HepG2 (cell line): ENCODE data around the gene LIMS2. TPM values are rescaled to one million over a fixed set of nuclear protein-coding genes. Genes with fewer than 3 reads are reported as not detected.

ENCODE experiments used
- ATAC-seq: fragments of 200-7000 bp; cut with Tn5 transposase; 3 replicates; pipeline ENCODE4 v1.9.1; 2020; ENCODE audit warnings: mild to moderate bottlenecking, moderate library complexity
- BruUV-seq: library from RNA; stranded (reverse); fragments of 400-500 nt; replicated peaks from 2 replicates; lab custom pipeline; 2021; lab: Mats Ljungman, UMichigan
- CTCF ChIA-PET: fragments of 300-600 bp; formaldehyde crosslinking; extraction: SDS; loops from one replicate; lab custom pipeline; 2021; ENCODE audit warnings: low total read pairs, inconsistent platforms, low intra/inter-chr PET ratio; lab: Yijun Ruan, JAX
- POLR2A ChIA-PET: fragments of 350-600 bp; sonication (Branson Sonifier 250); formaldehyde crosslinking; loops from one replicate; lab custom pipeline; 2020; ENCODE audit warnings: antibody characterized with exemption, inconsistent platforms; lab: Yijun Ruan, JAX
- DNase-seq: peaks from one replicate; pipeline ENCODE4 v3.0.0-alpha.2; 2015; ENCODE audit warnings: low spot score
- FAIRE-seq: peaks from 3 replicates; lab custom pipeline; 2011; peaks lifted over from hg19 to GRCh38; lab: Jason Lieb, UNC
- H2AFZ ChIP-seq: one replicate; pipeline ENCODE4 v1.6.1; 2011; ENCODE audit warnings: low read length, inconsistent platforms
- H3K27ac ChIP-seq: fragments of 300-600 bp; 3 replicates; pipeline ENCODE4 v1.8.0; 2011; ENCODE audit warnings: mixed run types, mild to moderate bottlenecking, mixed read lengths, low read length, inconsistent platforms; ENCODE audit not compliant: insufficient read depth; ENCODE audit errors: extremely low read length
- H3K27me3 ChIP-seq, 2 experiments: fragments of 200-600 bp in 1 of 2; 2 replicates in 1 of 2; 3 replicates in 1 of 2; pipeline versions ENCODE4 v1.6.0 to v1.8.0; 2011; ENCODE audit warnings: low read length in 2 of 2, mild to moderate bottlenecking in 2 of 2, moderate library complexity in 2 of 2, inconsistent platforms in 1 of 2; ENCODE audit not compliant: insufficient read depth in 2 of 2, control insufficient read depth in 1 of 2
- H3K36me3 ChIP-seq, 2 experiments: fragments of 200-600 bp in 1 of 2; replicated peaks in 1 of 2; 2 replicates in 1 of 2; 3 replicates in 1 of 2; pipeline versions ENCODE4 v1.5.1 to v1.8.0; 2011; ENCODE audit warnings: low read length in 2 of 2, inconsistent platforms in 1 of 2; ENCODE audit not compliant: insufficient read depth in 2 of 2, control insufficient read depth in 1 of 2
- H3K4me1 ChIP-seq: 2 replicates; pipeline ENCODE4 v1.5.1; 2012; ENCODE audit warnings: low read length, inconsistent platforms; ENCODE audit not compliant: insufficient read depth
- H3K4me2 ChIP-seq: 2 replicates; pipeline ENCODE4 v1.6.0; 2011; ENCODE audit warnings: low read depth, low read length, inconsistent platforms
- H3K4me3 ChIP-seq, 3 experiments: fragments of 200-600 bp in 1 of 3; sonication (generic), shearing (Covaris generic) in 1 of 3; replicated peaks in 1 of 3; 2 replicates each; pipeline ENCODE4 v1.5.1; 2011 to 2016; ENCODE audit warnings: low read length in 3 of 3, inconsistent platforms in 2 of 3, low read depth in 2 of 3, mild to moderate bottlenecking in 2 of 3, control low read depth in 1 of 3, mixed read lengths in 1 of 3; ENCODE audit not compliant: insufficient read depth in 1 of 3
- H3K79me2 ChIP-seq: one replicate; pipeline ENCODE4 v1.6.1; 2011; ENCODE audit warnings: low read length, inconsistent platforms; ENCODE audit not compliant: insufficient read depth
- H3K9ac ChIP-seq: 2 replicates; pipeline ENCODE4 v1.6.0; 2011; ENCODE audit warnings: mild to moderate bottlenecking, low read depth, low read length, inconsistent platforms; ENCODE audit not compliant: insufficient read depth
- H3K9me3 ChIP-seq: 2 replicates; pipeline ENCODE4 v1.5.1; 2012; ENCODE audit warnings: mild to moderate bottlenecking, low read length
- H4K20me1 ChIP-seq: 2 replicates; pipeline ENCODE4 v1.6.0; 2011; ENCODE audit warnings: inconsistent platforms, mild to moderate bottlenecking, low read length, moderate library complexity; ENCODE audit not compliant: insufficient read depth
- SRSF4 ChIP-seq: fragments of 200-400 bp; formaldehyde crosslinking; IDR thresholded peaks from one replicate; pipeline ENCODE4 v1.6.1; 2018; ENCODE audit warnings: mild to moderate bottlenecking, low read depth, low read length, moderate library complexity; ENCODE audit not compliant: poor library complexity, severe bottlenecking
- ZKSCAN8 ChIP-seq: IDR thresholded peaks from 2 replicates; pipeline ENCODE4 v1.6.1; 2016; ENCODE audit warnings: borderline replicate concordance, missing genetic modification reagents, missing compliant biosample characterization
- ZNF12 ChIP-seq: sonication (generic); formaldehyde crosslinking; IDR thresholded peaks from 2 replicates; pipeline ENCODE4 v1.5.0; 2020; ENCODE audit warnings: missing genetic modification reagents
- ZNF720 ChIP-seq: sonication (generic); formaldehyde crosslinking; IDR thresholded peaks from 2 replicates; pipeline ENCODE4 v1.4.0; 2020; ENCODE audit warnings: missing genetic modification reagents
- WGBS: methylation state at CpG from one replicate; pipeline ENCODE4 v1.1.6; 2017; ENCODE audit warnings: low lambda C conversion rate; 5-methylcytosine and 5-hydroxymethylcytosine counted together
- in situ Hi-C: cut with HindIII; loops from 2 replicates; pipeline ENCODE4 v1.10.0; 2017; ENCODE audit warnings: low pct_unique_long_range_greater_than_20kb; ENCODE audit not compliant: extremely low pct_ligation_motif_present
- intact Hi-C: fragments of 100-400 bp; cut with micrococcal nuclease; formaldehyde crosslinking; loops from one replicate; pipeline ENCODE4 v1.10.0; 2022; ENCODE audit not compliant: unreplicated experiment
- polyA plus RNA-seq, 8 experiments: library from polyadenylated mRNA; depleted of rRNA in 3 of 8; stranded (reverse) in 7 of 8; unstranded in 1 of 8; fragments of >200 nt; fragmentation: Illumina TruSeq in 4 of 8; extraction: Trizol in 4 of 8; gene quantifications; 2 replicates each; pipeline versions ENCODE4 v1.2.1 to v1.2.3, GENCODE V29; 2011 to 2016; ENCODE audit warnings: low read depth in 4 of 8, missing spikeins in 1 of 8, mixed read lengths in 1 of 8; ENCODE audit not compliant: insufficient read depth in 1 of 8
- total RNA-seq, 5 experiments: library from RNA; depleted of rRNA; stranded (reverse); fragments of >200 nt; fragmentation: Illumina TruSeq; extraction: Trizol; gene quantifications; 2 replicates each; pipeline ENCODE4 v1.2.3, GENCODE V29; 2016; ENCODE audit warnings: low read depth in 1 of 5
- TF ChIP-seq, protein P1 (sequence below): sonication (generic); formaldehyde crosslinking; IDR thresholded peaks from 2 replicates; pipeline ENCODE4 v1.4.0; 2020; ENCODE audit warnings: mild to moderate bottlenecking, missing genetic modification reagents

Gene LIMS2
- total and polyA plus RNA-seq, 2 of the 13 experiments (the other 11 are each of a cell fraction or from before 2014, with no cell fraction given) = 1.0 to 1.9 TPM

DNA sequence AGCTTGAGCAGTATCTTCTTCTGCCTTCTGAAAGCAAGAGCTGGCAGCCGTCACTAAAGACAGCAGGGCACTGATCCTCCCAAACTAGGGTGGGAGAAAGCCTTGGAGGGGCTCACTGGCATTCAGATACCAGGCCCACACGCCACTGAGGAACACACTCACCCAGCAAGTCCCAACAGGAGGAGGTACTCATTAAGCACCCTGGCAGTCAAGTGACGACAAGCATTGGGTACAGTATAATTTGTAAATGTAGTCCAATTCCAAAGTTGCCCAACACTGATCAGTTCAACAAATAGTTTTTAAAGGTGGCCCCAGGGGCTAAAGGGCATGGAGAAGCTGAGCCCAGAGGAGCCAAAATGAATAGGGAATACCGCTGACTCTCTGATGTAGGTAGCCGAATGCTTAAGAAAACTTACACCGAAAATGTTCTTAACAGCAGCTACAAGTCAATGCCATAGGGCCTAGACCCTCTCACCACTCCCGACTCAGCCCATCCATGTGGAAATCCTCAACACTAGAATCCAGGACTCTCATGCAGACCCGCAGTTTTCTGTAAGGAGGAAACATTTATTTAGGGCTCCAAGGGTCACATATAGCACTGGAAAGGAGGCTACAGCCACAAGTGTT, 9.9 kb downstream of the LIMS2 start:
- Histone ChIP-seq H3K36me3 (no peaks in the 10 kb centered on the region), H3K27me3 (peaks cover 2 to 52% of the 10 kb centered on the region in 2 experiments; a peak in 4 of 5 replicates), H4K20me1 (no peaks in the 10 kb centered on the region), H3K9me3 (no peaks in the 10 kb centered on the region), H2AFZ (no peak overlapping the region), H3K79me2 (no peaks in the 10 kb centered on the region), H3K4me3 (no peak overlapping the region), H3K4me1 (peaks cover 14% of the 10 kb centered on the region), H3K4me2 (no peak overlapping the region), H3K27ac (no peak overlapping the region), H3K9ac (no peak overlapping the region)
- ChIA-PET CTCF (no interaction called here), POLR2A (no interaction called here)
- intact Hi-C loops (no loop called here), in situ Hi-C loops (no loop called here)
- BruUV-seq = no TSS peak
- WGBS = 42% methylated on average over 8 of the region's 8 CpGs
- no peak for TF ChIP-seq ZKSCAN8 (CRISPR knock-in tag)
- TF ChIP-seq SRSF4 = no peak
- TF ChIP-seq, protein P1, sequence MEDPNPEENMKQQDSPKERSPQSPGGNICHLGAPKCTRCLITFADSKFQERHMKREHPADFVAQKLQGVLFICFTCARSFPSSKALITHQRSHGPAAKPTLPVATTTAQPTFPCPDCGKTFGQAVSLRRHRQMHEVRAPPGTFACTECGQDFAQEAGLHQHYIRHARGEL (CRISPR knock-in tag) = no peak
- FAIRE-seq = no peak
- DNase-seq = no peak
- ATAC-seq = no peak

DNA sequence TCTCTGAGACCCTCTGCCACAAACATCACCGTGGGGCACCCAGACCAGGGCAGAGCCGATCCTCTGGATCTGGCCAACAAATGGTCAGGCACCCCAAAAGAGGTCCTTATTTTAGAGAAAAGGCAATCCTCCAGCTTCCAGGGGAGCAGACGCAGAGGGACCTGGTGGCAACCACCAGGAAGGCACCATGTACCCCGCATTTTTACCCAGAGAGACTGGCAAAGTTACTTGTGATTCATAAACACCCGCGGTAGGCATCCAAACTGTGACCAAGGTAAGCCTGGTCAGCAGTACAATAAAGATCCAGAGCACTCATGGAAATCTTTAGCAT, 10.5 kb downstream of the LIMS2 start:
- H3K9me3 ChIP-seq = no peaks in the 10 kb centered on the region
- whole genome bisulfite sequencing = 70% methylated on average over 6 of the region's 6 CpGs
- H3K4me3 ChIP-seq = no peak overlapping the region
- TF ChIP-seq ZNF720 (CRISPR knock-in tag) (no peak), ZNF12 (no peak)
- no peak overlapping the region for H3K4me2 ChIP-seq
- peaks cover 2 to 54% of the 10 kb centered on the region in 2 experiments; a peak in 4 of 5 replicates for H3K27me3 ChIP-seq
- ATAC-seq (no peak), FAIRE-seq (no peak), DNase-seq (no peak)
- H4K20me1 ChIP-seq = no peaks in the 10 kb centered on the region
- H3K27ac ChIP-seq = no peak overlapping the region
- H2AFZ ChIP-seq = no peak overlapping the region
- POLR2A ChIA-PET = no interaction called here
- in situ Hi-C loops (no loop called here), intact Hi-C loops (no loop called here)
- CTCF ChIA-PET = no interaction called here
- peaks cover 14% of the 10 kb centered on the region for H3K4me1 ChIP-seq
- H3K36me3 ChIP-seq = no peaks in the 10 kb centered on the region
- H3K79me2 ChIP-seq = no peaks in the 10 kb centered on the region
- no peak overlapping the region for H3K9ac ChIP-seq
- no TSS peak for BruUV-seq
